GM12873 (cell line): ENCODE data around the gene STARD13.

Source experiments
- TF ChIP-seq, protein P1 (sequence below): IDR thresholded peaks from 2 replicates; pipeline ENCODE4 v1.5.1; 2012; ENCODE audit warnings: low read depth, mild to moderate bottlenecking, moderate library complexity, low read length, control low read depth; ENCODE audit not compliant: insufficient read depth; ENCODE audit errors: missing control alignments

STARD13 gene

DNA sequence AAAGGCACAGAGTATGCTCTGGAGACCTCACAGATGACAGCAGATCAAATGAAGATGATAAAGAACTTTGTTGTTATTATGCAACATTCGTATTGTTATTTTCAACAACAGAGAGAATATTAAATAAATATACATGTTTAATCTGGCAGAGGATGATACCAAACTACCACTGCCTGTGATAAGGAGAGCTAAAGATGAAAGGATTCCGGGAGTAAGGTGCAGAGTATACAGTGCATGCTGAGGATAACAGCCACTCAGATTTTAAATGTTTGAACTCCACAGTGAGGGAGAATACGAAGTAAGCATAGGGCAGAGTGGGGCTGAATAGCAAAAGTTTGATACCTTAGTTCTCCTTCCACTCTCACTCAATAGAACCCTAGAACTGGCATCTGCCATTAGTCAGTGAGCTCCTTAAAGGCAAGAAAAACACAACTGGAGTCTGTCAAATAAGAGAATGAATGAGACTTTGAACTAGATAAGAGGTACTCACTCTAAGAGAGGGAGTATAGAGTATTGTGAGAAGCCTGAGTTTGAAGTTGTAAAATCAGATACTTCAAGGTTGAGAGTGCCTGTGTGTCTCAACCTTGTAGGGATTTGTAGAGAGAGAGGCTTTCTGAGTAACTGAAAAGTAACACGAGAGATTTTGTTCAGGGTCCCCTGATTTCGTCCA is 78.5 kb downstream of the STARD13 start:
- TF ChIP-seq, protein P1, sequence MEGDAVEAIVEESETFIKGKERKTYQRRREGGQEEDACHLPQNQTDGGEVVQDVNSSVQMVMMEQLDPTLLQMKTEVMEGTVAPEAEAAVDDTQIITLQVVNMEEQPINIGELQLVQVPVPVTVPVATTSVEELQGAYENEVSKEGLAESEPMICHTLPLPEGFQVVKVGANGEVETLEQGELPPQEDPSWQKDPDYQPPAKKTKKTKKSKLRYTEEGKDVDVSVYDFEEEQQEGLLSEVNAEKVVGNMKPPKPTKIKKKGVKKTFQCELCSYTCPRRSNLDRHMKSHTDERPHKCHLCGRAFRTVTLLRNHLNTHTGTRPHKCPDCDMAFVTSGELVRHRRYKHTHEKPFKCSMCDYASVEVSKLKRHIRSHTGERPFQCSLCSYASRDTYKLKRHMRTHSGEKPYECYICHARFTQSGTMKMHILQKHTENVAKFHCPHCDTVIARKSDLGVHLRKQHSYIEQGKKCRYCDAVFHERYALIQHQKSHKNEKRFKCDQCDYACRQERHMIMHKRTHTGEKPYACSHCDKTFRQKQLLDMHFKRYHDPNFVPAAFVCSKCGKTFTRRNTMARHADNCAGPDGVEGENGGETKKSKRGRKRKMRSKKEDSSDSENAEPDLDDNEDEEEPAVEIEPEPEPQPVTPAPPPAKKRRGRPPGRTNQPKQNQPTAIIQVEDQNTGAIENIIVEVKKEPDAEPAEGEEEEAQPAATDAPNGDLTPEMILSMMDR = no peak

DNA sequence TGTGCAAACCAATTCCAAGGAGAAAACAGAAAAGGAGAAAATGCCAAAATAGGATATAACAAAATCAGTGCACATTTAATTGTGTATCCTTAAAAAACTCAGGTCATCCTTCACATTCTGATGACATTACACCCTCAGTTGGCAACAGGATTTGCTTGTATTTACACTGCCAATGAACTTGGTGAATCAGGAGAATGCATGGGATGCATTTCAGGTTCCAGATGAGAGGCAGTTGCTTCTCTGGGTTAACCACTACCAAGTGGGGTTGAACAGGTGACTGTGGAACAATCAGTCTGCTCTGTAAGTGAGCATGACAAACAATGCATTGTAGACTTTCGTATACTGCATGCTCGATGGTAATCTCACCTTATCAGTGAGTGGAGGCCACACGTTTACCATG is 79.1 kb downstream of the STARD13 start:
- TF ChIP-seq, protein P1 = no peak

DNA sequence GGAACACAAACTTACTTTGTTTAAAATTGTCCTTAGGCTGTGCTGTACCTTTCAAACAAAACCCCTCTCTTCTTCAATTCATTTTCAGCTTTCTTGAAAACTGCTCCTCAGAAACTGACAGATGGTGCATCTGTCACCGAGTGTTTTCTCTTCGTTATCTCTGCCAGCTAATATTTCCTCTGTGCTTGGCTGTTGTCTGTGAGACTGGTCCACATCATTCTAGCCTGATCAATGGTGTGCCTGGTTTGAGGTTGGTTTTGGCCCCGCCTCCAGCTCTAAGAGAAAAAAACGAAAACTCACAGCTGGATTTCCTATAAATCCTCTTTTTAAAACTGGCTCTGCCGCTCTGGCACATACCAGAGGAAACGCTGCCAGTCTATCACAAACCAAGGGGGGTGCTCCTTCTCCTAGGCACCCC is 79.7 kb downstream of the STARD13 start:
- TF ChIP-seq, protein P1 = no peak

DNA sequence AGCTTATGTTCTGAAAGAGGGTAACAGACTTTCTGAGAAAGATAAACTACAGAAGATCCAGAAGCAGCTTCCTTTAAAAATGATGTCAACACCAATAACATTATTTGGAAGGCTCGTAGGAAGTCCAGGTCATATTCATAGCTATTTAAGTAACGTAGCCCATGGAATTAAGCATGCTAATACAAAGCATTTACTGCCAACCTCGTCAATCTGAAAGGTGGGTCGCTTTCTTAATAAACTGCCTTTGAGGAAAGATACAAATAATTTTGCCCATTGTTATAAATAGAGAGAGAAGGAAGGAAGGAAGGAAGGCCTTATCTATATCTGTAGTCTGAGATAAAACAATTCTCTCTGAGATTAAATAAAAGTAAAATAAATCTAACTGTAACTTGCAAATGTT is 80.3 kb downstream of the STARD13 start:
- TF ChIP-seq, protein P1 = no peak

DNA sequence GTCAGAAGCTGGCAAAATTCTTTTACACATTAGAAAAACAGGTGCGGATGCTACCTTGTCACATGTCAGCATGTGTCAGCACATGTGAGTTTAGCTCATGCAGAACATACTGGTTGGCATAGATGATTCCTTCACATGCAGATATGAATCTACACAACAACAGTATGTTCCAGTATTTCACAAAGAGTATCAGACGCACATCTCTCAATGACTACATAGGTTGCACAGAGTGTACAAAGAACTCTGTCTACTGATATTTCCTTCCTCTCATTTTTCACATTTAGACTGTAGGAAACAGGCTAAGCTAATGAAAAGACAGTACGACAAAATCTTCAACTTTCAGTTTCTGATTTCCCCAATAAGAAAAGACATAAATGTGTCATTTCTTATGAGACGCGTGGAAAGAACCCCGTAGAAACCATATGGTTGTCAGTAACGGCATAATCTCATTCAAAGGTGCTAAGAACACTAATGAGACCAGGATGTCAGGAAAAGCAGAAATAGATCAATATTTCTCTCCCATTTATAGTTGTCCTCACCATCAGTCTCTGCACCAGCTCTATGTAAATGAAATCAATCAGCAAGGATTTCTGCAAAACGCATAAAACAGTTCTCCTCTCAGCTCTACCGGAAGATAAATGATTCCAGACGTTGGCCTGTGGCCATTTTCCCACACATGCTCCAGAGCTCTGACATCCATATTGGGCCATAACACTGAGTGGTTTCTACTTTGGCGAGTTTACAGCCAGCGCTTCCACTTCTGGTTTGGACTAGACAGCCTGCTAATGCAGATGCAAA is 81.2 kb downstream of the STARD13 start:
- TF ChIP-seq, protein P1 = no peak

DNA sequence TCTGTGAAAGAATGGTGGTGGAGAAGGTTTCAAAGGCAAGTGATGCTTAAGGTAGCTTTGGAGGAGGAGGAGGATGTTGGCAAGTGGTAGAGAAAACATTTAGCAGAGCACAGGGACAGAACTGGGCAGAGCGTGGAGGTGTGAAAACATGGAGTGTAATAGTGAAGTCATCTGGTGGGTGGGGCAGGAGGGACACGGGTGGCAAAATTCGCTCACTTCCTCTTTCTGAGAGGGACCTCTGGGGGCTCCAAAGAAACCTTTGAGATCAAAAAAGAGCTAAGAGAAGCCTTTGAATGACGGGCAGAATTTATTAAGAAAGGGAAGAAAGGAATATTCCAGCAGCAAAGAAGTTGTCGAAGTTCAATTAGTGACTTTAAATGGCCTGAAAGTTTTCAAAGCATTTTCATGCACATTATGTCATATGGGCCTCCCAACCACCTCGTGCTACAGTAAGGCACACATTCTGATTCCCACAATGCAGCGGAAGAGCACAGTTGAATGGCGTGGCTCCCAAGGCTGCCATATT is 82.8 kb downstream of the STARD13 start:
- TF ChIP-seq, protein P1 = no peak

DNA sequence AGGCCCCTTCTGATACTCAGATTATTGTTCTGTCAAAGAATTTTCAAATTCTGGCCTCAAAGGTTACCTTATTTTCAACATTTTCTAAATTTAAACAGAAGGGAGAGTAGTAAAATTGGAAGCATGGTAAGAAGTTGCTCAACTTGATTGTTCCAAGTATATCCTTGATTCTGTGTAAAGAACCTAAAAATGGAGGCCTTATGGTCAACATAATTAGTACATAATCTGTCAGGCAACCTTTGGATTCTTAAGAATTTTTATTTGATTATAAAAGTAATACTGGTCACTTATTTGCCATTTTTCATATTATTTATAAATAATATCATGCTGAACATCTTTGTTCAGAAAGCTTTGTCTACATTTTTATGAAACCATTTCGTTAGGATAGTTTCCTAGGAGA is 83.9 kb downstream of the STARD13 start:
- TF ChIP-seq, protein P1 = no peak
